22Rv1 (cell line): ENCODE measurements around the gene FOXI1.
"Not testable (repeated sequence)": the region's sequence is repeated elsewhere in the genome, so short reads cannot be mapped to it uniquely, and the experiment has no call there.

Source experiments
- H3K27ac ChIP-seq: fragments of 450-650 bp; 2 replicates; pipeline ENCODE4 v1.5.1; 2017
- CTCF ChIP-seq: fragments of 450-650 bp; IDR thresholded peaks from 2 replicates; pipeline ENCODE4 v1.5.1; 2017; ENCODE audit warnings: mild to moderate bottlenecking
- ZFX ChIP-seq: fragments of 450-650 bp; IDR thresholded peaks from 2 replicates; pipeline ENCODE4 v1.6.1; 2017; ENCODE audit warnings: antibody characterized with exemption, borderline replicate concordance

Gene FOXI1

GRCh38 chr5:170137694-170138214, 32.1 kb downstream of the FOXI1 start:
- no peak overlapping the region for H3K27ac ChIP-seq
- TF ChIP-seq ZFX, result no peak
- no peak for TF ChIP-seq CTCF

GRCh38 chr5:170138273-170138672, 32.6 kb downstream of the FOXI1 start:
- no peak overlapping the region for H3K27ac ChIP-seq
- TF ChIP-seq CTCF, result no peak
- TF ChIP-seq ZFX, result no peak

GRCh38 chr5:170139786-170140335, 34.2 kb downstream of the FOXI1 start:
- H3K27ac ChIP-seq, result no peak overlapping the region

GRCh38 chr5:170141196-170141595, 35.5 kb downstream of the FOXI1 start:
- not testable (repeated sequence) for H3K27ac ChIP-seq

More at GRCh38 chr5:170139786-170140335, 34.2 kb downstream of the FOXI1 start:
- no peak for TF ChIP-seq ZFX

- H3K27ac ChIP-seq, result no peak overlapping the region
- TF ChIP-seq CTCF (no peak), ZFX (no peak)
Observed at GRCh38 chr5:170141636-170142035, 35.9 kb downstream of the FOXI1 start.

- H3K27ac ChIP-seq, result no peak overlapping the region
- no peak for TF ChIP-seq CTCF
- no peak for TF ChIP-seq ZFX
Observed at GRCh38 chr5:170142196-170142595, 36.5 kb downstream of the FOXI1 start.

- no peak overlapping the region for H3K27ac ChIP-seq
- no peak for TF ChIP-seq ZFX
Observed at GRCh38 chr5:170143091-170143490, 37.4 kb downstream of the FOXI1 start.

GRCh38 chr5:170143710-170144109, 38.0 kb downstream of the FOXI1 start:
- H3K27ac ChIP-seq, result no peak overlapping the region
- no peak for TF ChIP-seq CTCF
- no peak for TF ChIP-seq ZFX

GRCh38 chr5:170144286-170145023, 38.8 kb downstream of the FOXI1 start:
- TF ChIP-seq CTCF (no peak), ZFX (no peak)
- no peak overlapping the region for H3K27ac ChIP-seq
